Fibroblast of mammary gland (primary cell): ENCODE measurements around the gene SPHK1.
A peak's percentile ranks its signal among the peaks of the same experiment; 100 is the strongest.

ENCODE experiments used
- DNase-seq: peaks from one replicate; pipeline ENCODE4 v3.0.0-alpha.2; 2010; ENCODE audit warnings: low read depth
- H3K4me3 ChIP-seq: 2 replicates; pipeline ENCODE4 v1.5.1; 2011; ENCODE audit warnings: low read depth, mild to moderate bottlenecking, low read length, moderate library complexity; ENCODE audit not compliant: control insufficient read depth
- TF ChIP-seq, protein P1 (sequence below): conservative IDR thresholded peaks from 2 replicates; pipeline ENCODE4 v1.5.1; 2011; ENCODE audit warnings: low read depth, low read length, inconsistent platforms; ENCODE audit not compliant: control insufficient read depth, insufficient read depth

The SPHK1 gene

GRCh38 chr17:76386966-76387765 is 2.8 kb downstream of the SPHK1 start:
- TF ChIP-seq, protein P1, sequence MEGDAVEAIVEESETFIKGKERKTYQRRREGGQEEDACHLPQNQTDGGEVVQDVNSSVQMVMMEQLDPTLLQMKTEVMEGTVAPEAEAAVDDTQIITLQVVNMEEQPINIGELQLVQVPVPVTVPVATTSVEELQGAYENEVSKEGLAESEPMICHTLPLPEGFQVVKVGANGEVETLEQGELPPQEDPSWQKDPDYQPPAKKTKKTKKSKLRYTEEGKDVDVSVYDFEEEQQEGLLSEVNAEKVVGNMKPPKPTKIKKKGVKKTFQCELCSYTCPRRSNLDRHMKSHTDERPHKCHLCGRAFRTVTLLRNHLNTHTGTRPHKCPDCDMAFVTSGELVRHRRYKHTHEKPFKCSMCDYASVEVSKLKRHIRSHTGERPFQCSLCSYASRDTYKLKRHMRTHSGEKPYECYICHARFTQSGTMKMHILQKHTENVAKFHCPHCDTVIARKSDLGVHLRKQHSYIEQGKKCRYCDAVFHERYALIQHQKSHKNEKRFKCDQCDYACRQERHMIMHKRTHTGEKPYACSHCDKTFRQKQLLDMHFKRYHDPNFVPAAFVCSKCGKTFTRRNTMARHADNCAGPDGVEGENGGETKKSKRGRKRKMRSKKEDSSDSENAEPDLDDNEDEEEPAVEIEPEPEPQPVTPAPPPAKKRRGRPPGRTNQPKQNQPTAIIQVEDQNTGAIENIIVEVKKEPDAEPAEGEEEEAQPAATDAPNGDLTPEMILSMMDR = no peak
- DNase-seq = no peak
- no peak overlapping the region for H3K4me3 ChIP-seq

DNA sequence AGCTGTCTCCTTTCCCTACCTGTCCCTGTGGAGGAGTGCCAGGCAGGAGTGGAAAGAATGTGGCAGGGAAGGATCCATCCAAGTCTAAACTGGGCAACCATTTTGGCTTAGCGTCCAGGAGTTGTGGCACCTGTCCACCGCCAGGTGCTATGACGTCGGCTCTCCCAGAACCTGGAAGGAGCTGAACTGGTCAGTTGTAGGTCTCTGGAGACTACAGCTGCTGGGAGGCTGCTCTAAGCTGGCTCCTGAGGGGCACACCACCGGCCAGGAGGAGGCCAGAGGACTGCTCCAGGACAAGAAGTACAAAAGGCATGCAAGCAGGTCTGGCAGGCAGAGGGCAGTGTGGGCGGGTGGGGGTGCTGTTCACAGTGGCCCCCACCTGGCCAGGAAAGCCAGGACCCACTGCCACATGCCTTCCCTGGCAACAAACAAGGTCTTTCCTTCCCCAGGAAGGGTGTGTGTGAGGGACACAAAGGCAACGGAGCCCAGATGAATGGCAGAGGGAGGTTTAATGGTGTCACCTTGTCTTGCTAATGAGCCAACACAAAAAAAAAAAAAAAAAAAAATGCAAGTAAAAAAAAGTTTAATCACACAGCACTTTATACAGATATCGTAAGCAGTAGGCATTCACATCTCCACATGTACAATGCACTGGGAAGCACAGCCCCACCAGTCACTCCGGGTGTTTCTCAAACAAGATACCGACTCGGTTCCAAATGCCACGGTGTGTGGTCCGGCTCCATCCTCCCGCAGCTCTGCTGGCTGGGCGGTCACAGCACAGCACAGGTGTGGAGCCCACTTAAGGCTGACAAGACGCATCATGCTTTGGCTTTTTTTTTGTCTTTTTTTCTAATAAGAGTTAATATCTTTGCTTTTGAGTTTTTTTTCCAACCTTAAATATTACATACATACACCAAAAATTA is 4.8 kb downstream of the SPHK1 start:
- peak; percentile 52 for DNase-seq
- H3K4me3 ChIP-seq = no peak overlapping the region
- TF ChIP-seq, protein P1 = peak; percentile 5

- TF ChIP-seq, protein P1 = no peak
- H3K4me3 ChIP-seq = no peak overlapping the region
- no peak for DNase-seq
Observed at GRCh38 chr17:76390003-76390421, 5.6 kb downstream of the SPHK1 start.

GRCh38 chr17:76391200-76391715 is 6.8 kb downstream of the SPHK1 start:
- H3K4me3 ChIP-seq = no peak overlapping the region
- no peak for DNase-seq
- TF ChIP-seq, protein P1 = no peak

DNA sequence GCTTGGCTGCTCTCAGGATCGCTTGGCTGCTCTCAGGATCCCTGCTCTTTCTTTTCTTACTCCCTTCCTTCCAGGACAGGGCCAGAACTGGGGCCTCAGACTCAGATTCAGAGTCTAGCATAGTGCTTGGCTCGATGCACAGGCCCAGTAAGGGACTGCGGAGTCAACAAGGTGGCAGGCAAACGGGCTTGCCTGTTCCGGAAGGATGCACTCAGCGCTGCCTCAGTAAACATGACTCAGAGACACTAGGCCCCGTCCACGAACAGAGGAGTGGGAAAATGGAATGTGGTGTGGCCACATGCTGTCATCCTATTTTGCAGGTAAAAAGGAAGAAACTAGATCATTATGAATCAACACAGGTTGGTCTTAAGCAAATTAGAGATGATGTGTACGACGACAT is 9.8 kb downstream of the SPHK1 start:
- TF ChIP-seq, protein P1 = no peak
- no peak for DNase-seq
- H3K4me3 ChIP-seq = no peak overlapping the region

DNA sequence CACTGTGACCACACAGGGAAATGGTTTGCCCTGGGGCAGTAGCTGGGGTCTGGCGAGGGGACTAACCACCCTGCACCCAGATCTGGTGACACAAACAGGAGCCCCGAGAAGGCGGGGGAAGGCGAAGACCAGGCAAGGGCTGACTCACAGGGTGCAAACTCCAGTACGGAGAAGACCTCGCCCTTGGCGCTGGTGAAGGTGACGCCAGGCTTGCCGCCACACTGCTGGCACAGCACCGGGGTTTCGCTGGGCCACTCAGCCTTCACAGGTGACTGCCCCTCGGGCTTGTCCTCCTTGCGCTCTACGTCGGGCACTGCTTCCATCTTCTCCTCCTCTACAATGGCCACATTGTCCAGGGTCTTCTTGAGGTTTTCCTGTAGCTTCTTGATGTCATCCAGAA is 11.6 kb downstream of the SPHK1 start:
- H3K4me3 ChIP-seq = no peak overlapping the region
- TF ChIP-seq, protein P1 = no peak
- no peak for DNase-seq
